Erythroblast (primary cell): ENCODE results near the gene MYLIP.

Experiments
- GATA1 ChIP-seq: IDR thresholded peaks from 2 replicates; pipeline ENCODE4 v1.6.1; 2011; ENCODE audit warnings: low read depth, mild to moderate bottlenecking, control low read depth, low read length, moderate library complexity
- POLR2A ChIP-seq: IDR thresholded peaks from 2 replicates; pipeline ENCODE4 v1.6.1; 2011; ENCODE audit warnings: mild to moderate bottlenecking, low read length

GRCh38 chr6:16171400-16171799 lies 42.5 kb downstream of the MYLIP start:
- TF ChIP-seq POLR2A, result no peak
- no peak for TF ChIP-seq GATA1
